DMS79 (cell line): ENCODE measurements around the gene CDKN2D.
"Not testable (repeated sequence)": the region's sequence is repeated elsewhere in the genome, so short reads cannot be mapped to it uniquely, and the experiment has no call there.

Experiments used
- DNase-seq: peaks from one replicate; lab custom pipeline; 2025; lab: John Stamatoyannopoulos, UW

The CDKN2D gene

GRCh38 chr19:10551698-10552301 lies 17.0 kb downstream of the CDKN2D start:
- no peak for DNase-seq

GRCh38 chr19:10551006-10551405 lies 17.8 kb downstream of the CDKN2D start:
- not testable (repeated sequence) for DNase-seq

DNA sequence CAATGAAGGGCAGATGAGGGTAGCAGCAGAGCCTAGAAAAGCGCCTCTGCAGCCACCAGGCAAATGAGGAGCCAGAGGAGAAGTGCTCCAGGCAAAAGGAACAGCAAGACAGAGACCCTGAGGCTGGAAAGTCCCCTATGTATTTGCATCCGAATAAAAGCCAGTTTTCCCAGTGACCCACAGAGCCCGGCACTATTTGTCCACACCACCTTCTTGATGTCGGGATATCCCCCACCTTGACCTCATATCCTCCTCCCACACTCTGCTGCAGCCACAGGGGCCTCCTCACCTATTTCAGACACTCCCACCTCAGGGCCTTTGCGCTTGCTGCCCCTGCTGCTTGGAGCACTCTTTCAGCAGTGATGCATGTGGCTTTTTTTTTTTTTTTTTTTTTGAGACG lies 18.4 kb downstream of the CDKN2D start:
- DNase-seq = no peak

DNA sequence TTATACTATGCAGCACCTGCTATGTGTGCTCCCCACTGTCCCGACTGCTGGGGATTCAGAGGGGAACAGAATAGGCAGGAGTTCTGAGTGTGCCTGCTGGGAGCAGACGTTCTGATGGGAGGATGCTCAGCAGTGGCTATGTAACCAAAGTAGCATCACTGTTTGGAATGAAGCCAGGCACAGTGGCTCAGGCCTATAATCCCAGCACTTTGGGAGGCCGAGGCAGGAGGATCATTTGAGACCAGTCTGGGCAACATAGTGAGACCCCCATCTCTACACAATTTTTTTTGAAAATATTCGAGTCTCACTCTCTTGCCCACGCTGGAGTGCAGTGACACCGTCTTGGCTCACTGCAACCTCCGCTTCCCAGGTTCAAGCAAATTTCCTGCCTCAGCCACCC lies 19.0 kb downstream of the CDKN2D start:
- no peak for DNase-seq

- DNase-seq = no peak
These were observed 20.0 kb downstream of the CDKN2D start for GRCh38 chr19:10548746-10549276.

DNA sequence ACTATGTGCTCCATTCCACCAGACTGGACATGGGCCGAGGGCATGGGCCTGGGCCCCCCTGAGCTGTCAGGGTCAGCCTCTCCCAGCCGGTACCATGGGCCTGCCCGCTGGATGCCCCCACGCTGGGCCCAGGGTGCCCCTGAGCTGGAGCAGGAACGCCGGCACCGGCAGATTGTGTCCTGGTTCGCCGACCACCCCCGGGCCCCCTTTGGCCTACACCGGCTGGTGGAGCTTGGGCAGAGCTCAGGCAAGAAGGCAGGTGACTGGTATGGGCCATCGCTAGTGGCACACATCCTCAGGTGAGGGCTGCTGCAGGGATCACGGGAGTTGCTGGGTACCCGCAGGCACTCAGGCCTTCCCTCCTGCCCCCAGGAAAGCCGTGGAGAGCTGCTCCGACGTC lies 22.0 kb downstream of the CDKN2D start:
- DNase-seq = no peak

GRCh38 chr19:10544753-10545251 lies 24.0 kb downstream of the CDKN2D start:
- no peak for DNase-seq

DNA sequence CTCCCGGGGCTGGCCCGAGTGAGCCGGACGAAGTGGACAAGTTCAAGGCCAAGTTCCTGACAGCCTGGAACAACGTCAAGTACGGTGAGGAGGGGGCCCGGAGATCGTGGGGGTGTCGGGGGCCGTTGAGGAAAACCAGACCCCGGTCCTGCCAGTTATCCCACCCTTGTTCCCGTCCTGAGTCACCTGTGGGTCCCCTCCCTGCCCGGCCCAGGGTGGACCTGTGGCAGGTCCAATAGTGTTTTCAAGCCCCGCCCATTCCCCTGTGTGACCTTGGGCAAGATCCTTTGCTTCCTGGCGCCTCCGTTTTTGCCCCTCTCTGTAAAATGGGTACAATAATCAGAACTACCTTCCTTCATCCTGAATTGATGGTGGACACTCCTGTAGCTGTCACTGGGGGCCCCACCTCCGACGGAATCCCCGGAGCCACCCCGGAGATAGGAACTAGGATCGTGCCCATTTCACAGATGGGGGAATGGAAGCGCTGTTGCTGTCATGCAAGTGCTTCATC lies 24.5 kb downstream of the CDKN2D start:
- DNase-seq = no peak

DNA sequence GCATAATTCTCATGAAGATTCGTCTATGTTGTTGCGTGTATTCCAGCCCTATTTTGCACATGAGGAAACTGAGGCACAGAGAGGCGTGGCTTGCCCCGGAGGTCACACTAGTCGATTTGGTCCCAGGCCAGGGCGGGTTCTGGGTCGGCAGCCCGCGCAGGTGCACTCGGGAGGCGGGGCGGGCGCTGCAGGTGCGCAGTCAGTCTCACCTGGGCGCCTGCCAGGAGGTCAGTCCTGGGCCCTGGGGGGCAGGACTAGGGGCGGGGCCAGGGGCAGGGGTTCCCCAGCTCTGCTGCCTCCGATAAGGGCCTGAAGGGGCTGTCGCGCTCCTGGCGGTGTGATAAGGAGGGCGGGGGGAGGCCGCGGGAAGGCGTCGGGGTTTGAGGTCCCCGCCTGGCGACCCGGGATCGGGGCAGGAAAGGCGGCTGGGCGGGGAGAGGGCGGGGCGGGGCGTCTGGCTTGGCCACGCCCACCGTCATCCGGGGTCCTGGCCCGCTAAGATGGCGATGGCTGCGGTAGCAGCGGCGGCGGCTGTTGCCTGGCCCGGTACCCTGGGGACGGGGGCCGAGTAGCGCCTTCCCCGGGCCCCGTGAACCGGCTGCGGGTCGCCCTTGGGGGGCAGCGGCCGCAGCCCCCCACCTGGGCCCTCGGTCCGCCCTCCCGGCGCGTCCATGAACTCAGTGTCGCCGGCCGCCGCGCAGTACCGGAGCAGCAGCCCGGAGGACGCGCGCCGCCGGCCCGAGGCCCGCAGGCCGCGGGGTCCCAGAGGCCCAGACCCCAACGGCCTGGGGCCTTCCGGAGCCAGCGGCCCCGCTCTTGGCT lies 25.1 kb downstream of the CDKN2D start, which contains the start of gene ATG4D:
TSS of gene ATG4D (plus strand) at position 485 of the 822 bp plus-strand sequence. CDS start at position 672, 187 bp downstream.
- DNase-seq = peak; percentile 95

DNA sequence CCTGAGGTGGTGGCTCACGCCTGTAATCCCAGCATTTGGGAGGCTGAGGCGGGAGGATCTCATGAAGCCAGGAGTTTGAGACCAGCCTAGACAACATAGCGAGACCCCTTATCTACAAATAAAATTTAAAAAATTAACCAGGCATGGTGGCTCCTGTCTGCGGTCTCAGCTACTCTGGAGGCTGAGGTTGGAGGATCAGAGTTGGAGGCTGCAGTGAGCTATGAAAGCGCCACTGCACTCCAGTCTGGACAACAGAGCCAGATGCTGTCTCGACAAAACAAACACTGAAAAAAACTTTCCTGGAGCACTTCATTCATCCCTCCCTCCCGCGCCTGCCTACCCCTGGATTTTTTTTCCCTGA lies 25.7 kb downstream of the CDKN2D start:
- DNase-seq = no peak

GRCh38 chr19:10539016-10539415 lies 29.8 kb downstream of the CDKN2D start:
- DNase-seq = not testable (repeated sequence)

DNA sequence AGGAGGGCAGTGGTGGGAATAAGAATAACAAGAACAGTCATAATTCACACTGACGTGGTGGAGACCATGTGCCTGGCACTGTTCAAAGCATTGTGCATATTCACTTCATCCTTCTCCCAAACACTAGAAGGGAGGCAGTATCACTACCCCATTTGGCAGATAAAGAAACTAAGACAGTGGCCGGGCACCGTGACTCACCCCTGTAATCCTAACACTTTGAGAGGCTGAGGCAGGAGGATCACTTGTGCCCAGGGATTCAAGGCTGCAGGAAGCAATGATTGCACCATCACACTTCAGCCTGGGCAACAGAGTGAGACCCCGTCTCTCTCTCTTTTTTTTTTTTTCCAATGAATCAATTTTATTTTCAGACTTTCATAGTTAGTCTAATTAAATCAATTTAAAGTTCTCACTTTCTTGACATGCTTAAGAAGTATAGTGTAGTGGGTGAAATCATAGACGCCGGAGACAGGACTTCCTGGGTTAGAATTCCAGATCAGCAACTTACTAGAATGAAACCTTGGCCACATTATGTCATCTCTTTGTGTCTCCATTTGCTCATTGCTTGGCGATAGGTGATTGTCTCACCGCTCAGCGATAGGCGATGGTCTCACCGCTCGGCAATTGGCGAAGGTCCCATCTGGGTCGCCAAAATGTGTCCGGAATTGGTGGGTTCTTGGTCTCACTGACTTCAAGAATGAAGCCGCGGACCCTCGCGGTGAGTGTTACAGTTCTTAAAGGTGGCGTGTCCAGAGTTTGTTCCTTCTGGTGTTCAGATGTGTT lies 30.4 kb downstream of the CDKN2D start:
- DNase-seq = no peak

- no peak for DNase-seq
These were observed 31.1 kb downstream of the CDKN2D start for GRCh38 chr19:10537668-10538067.

- no peak for DNase-seq
These were observed 33.2 kb downstream of the CDKN2D start for GRCh38 chr19:10535613-10536012.

GRCh38 chr19:10533646-10534386 lies 35.0 kb downstream of the CDKN2D start:
- DNase-seq = no peak

DNA sequence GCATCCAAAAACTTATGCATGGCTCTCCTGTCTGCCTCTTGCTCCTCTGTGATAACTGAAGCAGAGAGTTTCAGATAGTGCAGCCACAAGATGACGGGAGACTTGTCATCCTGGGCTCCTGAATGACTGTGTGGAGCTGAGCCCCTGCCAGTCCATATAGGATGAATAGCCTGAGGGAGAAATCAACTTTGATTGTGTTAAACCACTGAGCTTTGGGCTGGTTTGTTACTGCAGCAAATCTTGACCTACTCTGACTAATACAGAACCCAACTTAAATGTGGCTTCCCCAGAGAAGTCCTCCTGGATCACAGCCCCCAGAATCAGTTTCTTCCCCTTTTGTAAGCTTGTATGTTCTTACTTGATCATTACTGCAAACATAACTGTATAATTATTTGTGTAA lies 36.3 kb downstream of the CDKN2D start:
- DNase-seq = no peak

DNA sequence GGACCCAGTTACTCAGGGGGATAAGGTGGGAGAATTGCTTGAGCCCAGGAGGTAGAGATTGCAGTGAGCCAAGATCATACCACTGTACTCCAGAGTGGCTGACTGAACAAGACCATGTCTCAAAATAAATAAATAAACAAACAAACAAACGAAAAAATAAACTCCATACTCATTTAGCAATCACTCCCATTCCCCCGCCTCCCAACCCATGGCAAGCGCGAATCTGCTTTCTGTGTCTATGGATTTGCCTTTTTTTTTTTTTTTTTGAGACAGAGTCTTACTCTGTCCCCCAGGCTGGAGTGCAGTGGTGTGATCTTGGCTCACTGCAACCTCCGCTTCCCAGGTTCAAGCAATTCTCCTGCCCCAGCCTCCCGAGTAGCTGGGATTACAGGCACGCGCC lies 41.9 kb downstream of the CDKN2D start:
- not testable (repeated sequence) for DNase-seq

GRCh38 chr19:10525636-10526035 lies 43.1 kb downstream of the CDKN2D start:
- DNase-seq = no peak

DNA sequence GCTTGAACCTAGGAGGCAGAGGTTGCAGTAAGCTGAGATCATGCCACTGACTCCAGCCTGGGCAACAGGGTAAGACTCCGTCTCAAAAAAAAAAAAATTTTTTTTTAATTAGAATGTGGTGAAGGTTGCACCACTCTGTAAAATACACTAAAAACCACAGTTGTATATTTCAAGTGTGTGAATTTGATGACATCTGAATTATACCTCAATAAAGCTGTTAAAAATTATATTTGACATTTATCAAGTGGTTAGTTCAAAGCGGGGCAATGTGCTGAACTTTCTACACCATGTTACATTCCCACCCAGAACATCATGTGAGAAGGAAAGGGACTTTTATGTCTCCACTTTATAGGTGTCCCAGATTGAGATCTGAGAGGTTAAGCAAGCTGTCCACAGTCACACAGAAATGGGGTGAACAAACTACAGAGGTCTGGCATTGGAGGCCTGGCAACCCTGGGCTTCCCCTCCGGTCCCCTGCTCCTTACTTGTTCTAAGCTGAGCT lies 45.6 kb downstream of the CDKN2D start:
- no peak for DNase-seq

- no peak for DNase-seq
These were observed 47.2 kb downstream of the CDKN2D start for GRCh38 chr19:10521461-10522171.
